Right cardiac atrium (tissue), 5 donors: ENCODE data around the gene IL31. TPM values are rescaled to one million over a fixed set of nuclear protein-coding genes. Genes with fewer than 3 reads are reported as not detected.
A peak's percentile ranks its signal among the peaks of the same experiment; 100 is the strongest.

ENCODE experiments used
- ATAC-seq, 2 donors: fragments of 200-7000 bp; cut with Tn5 transposase; one replicate each; pipeline versions ENCODE4 v1.8.0 to v1.9.1; 2020; ENCODE audit warnings: moderate library complexity in 2 of 2, mild to moderate bottlenecking in 1 of 2
- DNase-seq, 3 donors: peaks; one replicate each; pipeline ENCODE4 v3.0.0-alpha.2; 2020
- H3K27ac ChIP-seq: one replicate; pipeline ENCODE4 v1.5.1; 2013; ENCODE audit warnings: mild to moderate bottlenecking, low read length, control low read depth, moderate library complexity
- H3K27me3 ChIP-seq: one replicate; pipeline ENCODE4 v1.6.1; 2013; ENCODE audit not compliant: control insufficient read depth, insufficient read depth
- H3K4me1 ChIP-seq: one replicate; pipeline ENCODE4 v1.6.1; 2013; ENCODE audit warnings: low read length; ENCODE audit not compliant: control insufficient read depth, insufficient read depth
- H3K4me3 ChIP-seq: one replicate; pipeline ENCODE4 v1.5.1; 2013; ENCODE audit warnings: low read length, control low read depth
- H3K9me3 ChIP-seq: one replicate; pipeline ENCODE4 v1.6.1; 2013; ENCODE audit warnings: low read length; ENCODE audit not compliant: control insufficient read depth
- WGBS: extraction: QIAGEN DNeasy Blood & Tissue Kit; methylation state at CpG from one replicate; pipeline ENCODE4 v1.1.7; 2013; 5-methylcytosine and 5-hydroxymethylcytosine counted together
- intact Hi-C, 4 donors: fragments of 100-400 bp; cut with DNase I; formaldehyde crosslinking; loops; one replicate each; pipeline versions ENCODE4 v1.11.0 to v1.14.0; 2022 to 2023
- polyA plus RNA-seq: library from polyadenylated mRNA; stranded (reverse); fragments of 200-250 nt; gene quantifications from one replicate; pipeline ENCODE4 v1.2.3, GENCODE V29; 2013
- total RNA-seq, 4 donors: library from RNA; stranded (reverse); fragmentation: NEBNext Ultra II Directional; extraction: Animal tissue kit (Norgen Biotek cat#: 25700); gene quantifications; one replicate each; pipeline ENCODE4 v1.2.1, GENCODE V29; 2021
- donor health status: healthy with polysubstance abuse.
- donor health status: DM: no; HTN: yes; CAD: no.
- donor health status: DM: no; HTN: no; CAD: no.
- donor health status: DM: no; HTN: yes; CAD: no; lungs with severe emphysema.
- donor health status: DM: yes; HTN: yes; CAD: no.

Gene IL31
- total and polyA plus RNA-seq, 5 donors, result not detected

- ATAC-seq (no peak), DNase-seq (no peak)
- no peaks in the 10 kb centered on the region for H3K4me1 ChIP-seq
- no peaks in the 10 kb centered on the region for H3K27me3 ChIP-seq
- H3K4me3 ChIP-seq, result no peak overlapping the region
- WGBS, result 86% methylated on average over 11 of the region's 11 CpGs
- intact Hi-C loops, result no loop called here
- no peaks in the 10 kb centered on the region for H3K9me3 ChIP-seq
- no peak overlapping the region for H3K27ac ChIP-seq
Observed at GRCh38 chr12:122138616-122139015, 35.4 kb downstream of the IL31 start.

- no peak for DNase-seq
- Histone ChIP-seq H3K27ac (no peak overlapping the region), H3K27me3 (no peaks in the 10 kb centered on the region), H3K4me1 (no peaks in the 10 kb centered on the region), H3K4me3 (no peak overlapping the region), H3K9me3 (no peaks in the 10 kb centered on the region)
- intact Hi-C loops, result no loop called here
- ATAC-seq, result no peak
- WGBS, result 80% methylated on average over 11 of the region's 11 CpGs
Observed at GRCh38 chr12:122138181-122138580, 35.8 kb downstream of the IL31 start.

- ATAC-seq (peak in 1 of 2 donors; percentile 9), DNase-seq (no peak)
- intact Hi-C loops, result no loop called here
- Histone ChIP-seq H3K27ac (no peak overlapping the region), H3K9me3 (no peaks in the 10 kb centered on the region), H3K4me3 (no peak overlapping the region), H3K27me3 (no peaks in the 10 kb centered on the region), H3K4me1 (no peaks in the 10 kb centered on the region)
- WGBS, result 67% methylated on average over 11 of the region's 11 CpGs
Observed at GRCh38 chr12:122137681-122138080, 36.3 kb downstream of the IL31 start.

- intact Hi-C loops, result no loop called here
- Histone ChIP-seq H3K27me3 (no peaks in the 10 kb centered on the region), H3K9me3 (no peaks in the 10 kb centered on the region), H3K4me1 (no peaks in the 10 kb centered on the region), H3K4me3 (no peak overlapping the region), H3K27ac (no peak overlapping the region)
- DNase-seq (no peak), ATAC-seq (no peak)
- 72% methylated on average over 10 of the region's 10 CpGs for WGBS
Observed at GRCh38 chr12:122137229-122137628, 36.8 kb downstream of the IL31 start.

- no peaks in the 10 kb centered on the region for H3K4me1 ChIP-seq
- ATAC-seq, result no peak
- no peak overlapping the region for H3K4me3 ChIP-seq
Observed at GRCh38 chr12:122135437-122136031, 38.5 kb downstream of the IL31 start.

GRCh38 chr12:122133192-122133950 lies 40.6 kb downstream of the IL31 start:
- no peak overlapping the region for H3K4me3 ChIP-seq
- H3K4me1 ChIP-seq, result no peaks in the 10 kb centered on the region
- ATAC-seq, result peak in 1 of 2 donors; percentile 32
- intact Hi-C loops, result no loop called here
- DNase-seq, result peak in 2 of 3 donors; percentile 56 to 61
- H3K9me3 ChIP-seq, result no peaks in the 10 kb centered on the region
- no peak overlapping the region for H3K27ac ChIP-seq
- 58% methylated on average over 28 of the region's 28 CpGs for WGBS
- no peaks in the 10 kb centered on the region for H3K27me3 ChIP-seq

More at GRCh38 chr12:122135437-122136031, 38.5 kb downstream of the IL31 start:
- 96% methylated on average over 18 of the region's 18 CpGs for WGBS
- H3K9me3 ChIP-seq, result no peaks in the 10 kb centered on the region
- no peaks in the 10 kb centered on the region for H3K27me3 ChIP-seq
- DNase-seq, result peak in 2 of 3 donors; percentile 40 to 48
- no peak overlapping the region for H3K27ac ChIP-seq
- intact Hi-C loops, result no loop called here

- intact Hi-C loops, result no loop called here
- 86% methylated on average over 17 of the region's 17 CpGs for WGBS
- Histone ChIP-seq H3K4me1 (no peaks in the 10 kb centered on the region), H3K27ac (no peak overlapping the region), H3K9me3 (no peaks in the 10 kb centered on the region), H3K4me3 (no peak overlapping the region), H3K27me3 (no peaks in the 10 kb centered on the region)
- no peak for ATAC-seq
- peak in 1 of 3 donors; percentile 40 for DNase-seq
Observed at GRCh38 chr12:122130150-122130549, 43.9 kb downstream of the IL31 start.

- intact Hi-C loops, result loop anchor here in 2 of 4 donors (5.0 to 10.0 kb wide), 2 partner anchors 72 to 214 kb away; partner anchors contain the start of gene CFAP251 (in 1 of the 2)
- DNase-seq, result peak in 1 of 3 donors; percentile 34
Observed at GRCh38 chr12:122129131-122129530, 44.9 kb downstream of the IL31 start.

GRCh38 chr12:122128481-122128880 lies 45.5 kb downstream of the IL31 start:
- ATAC-seq (no peak), DNase-seq (no peak)
- intact Hi-C loops, result loop anchor here in 2 of 4 donors (5.0 to 10.0 kb wide), 2 partner anchors 71 to 214 kb away; partner anchors contain the start of gene CFAP251 (in 1 of the 2)
- H3K4me1 ChIP-seq, result peaks cover 3% of the 10 kb centered on the region
- no peak overlapping the region for H3K4me3 ChIP-seq
- WGBS, result 63% methylated on average over 5 of the region's 5 CpGs
- H3K27ac ChIP-seq, result no peak overlapping the region
- no peaks in the 10 kb centered on the region for H3K9me3 ChIP-seq
- H3K27me3 ChIP-seq, result no peaks in the 10 kb centered on the region

More at GRCh38 chr12:122129131-122129530, 44.9 kb downstream of the IL31 start:
- Histone ChIP-seq H3K27me3 (no peaks in the 10 kb centered on the region), H3K4me3 (no peak overlapping the region), H3K27ac (no peak overlapping the region), H3K9me3 (no peaks in the 10 kb centered on the region), H3K4me1 (no peaks in the 10 kb centered on the region)
- WGBS, result 91% methylated on average over 13 of the region's 13 CpGs
- ATAC-seq, result no peak

GRCh38 chr12:122127839-122128238 lies 46.2 kb downstream of the IL31 start:
- Histone ChIP-seq H3K4me1 (peaks cover 5% of the 10 kb centered on the region), H3K9me3 (no peaks in the 10 kb centered on the region), H3K27me3 (no peaks in the 10 kb centered on the region), H3K27ac (no peak overlapping the region), H3K4me3 (no peak overlapping the region)
- WGBS, result 70% methylated on average over 13 of the region's 13 CpGs
- intact Hi-C loops, result loop anchor here in 2 of 4 donors (5.0 to 10.0 kb wide), 2 partner anchors 71 to 213 kb away; partner anchors contain the start of gene CFAP251 (in 1 of the 2)
- peak in 1 of 3 donors; percentile 37 for DNase-seq
- peak in 1 of 2 donors; percentile 16 for ATAC-seq
